H9 (cell line): ENCODE data around the gene MAML3. TPM values are rescaled to one million over a fixed set of nuclear protein-coding genes. Genes with fewer than 3 reads are reported as not detected.

ENCODE experiments used
- DNase-seq: peaks from one replicate; pipeline ENCODE4 v3.0.0-alpha.2; 2017
- H2AFZ ChIP-seq: one replicate; pipeline ENCODE4 v1.6.1; 2013; ENCODE audit warnings: mild to moderate bottlenecking, low read length, control low read depth, moderate library complexity
- H2AK5ac ChIP-seq: 2 replicates; pipeline ENCODE4 v1.6.1; 2013; ENCODE audit warnings: low read length, control low read depth, mixed read lengths; ENCODE audit not compliant: insufficient read length
- H2BK120ac ChIP-seq: one replicate; pipeline ENCODE4 v1.6.1; 2013; ENCODE audit warnings: low read depth, mild to moderate bottlenecking, low read length, control low read depth, inconsistent platforms; ENCODE audit not compliant: poor library complexity, severe bottlenecking
- H2BK12ac ChIP-seq: 2 replicates; pipeline ENCODE4 v1.6.1; 2013; ENCODE audit warnings: low read length, control low read depth, mixed read lengths, low read depth; ENCODE audit not compliant: insufficient read length
- H2BK15ac ChIP-seq: 2 replicates; pipeline ENCODE4 v1.6.1; 2013; ENCODE audit warnings: low read depth, low read length, control low read depth
- H2BK20ac ChIP-seq: one replicate; pipeline ENCODE4 v1.6.1; 2013; ENCODE audit warnings: low read depth, mild to moderate bottlenecking, low read length, control low read depth, inconsistent platforms; ENCODE audit not compliant: poor library complexity, severe bottlenecking
- H2BK5ac ChIP-seq: 2 replicates; pipeline ENCODE4 v1.6.1; 2013; ENCODE audit warnings: low read length, control low read depth, mixed read lengths; ENCODE audit not compliant: insufficient read length
- H3K14ac ChIP-seq: 2 replicates; pipeline ENCODE4 v1.6.1; 2013; ENCODE audit warnings: low read length, control low read depth; ENCODE audit not compliant: insufficient read depth
- H3K18ac ChIP-seq: 2 replicates; pipeline ENCODE4 v1.6.1; 2013; ENCODE audit warnings: low read depth, mild to moderate bottlenecking, mixed read lengths, low read length, control low read depth; ENCODE audit not compliant: insufficient read length
- H3K23ac ChIP-seq: 2 replicates; pipeline ENCODE4 v1.6.1; 2013; ENCODE audit warnings: low read length, control low read depth, mixed read lengths, low read depth; ENCODE audit not compliant: insufficient read length
- H3K23me2 ChIP-seq: 2 replicates; pipeline ENCODE4 v1.6.1; 2013; ENCODE audit warnings: low read depth, mild to moderate bottlenecking, mixed read lengths, low read length, control low read depth; ENCODE audit not compliant: insufficient read length, poor library complexity, severe bottlenecking
- H3K27ac ChIP-seq: 2 replicates; pipeline ENCODE4 v1.5.1; 2013; ENCODE audit warnings: low read length, control low read depth, mixed read lengths, low read depth; ENCODE audit not compliant: insufficient read length
- H3K27me3 ChIP-seq: 2 replicates; pipeline ENCODE4 v1.6.1; 2013; ENCODE audit warnings: low read length, control low read depth, inconsistent platforms; ENCODE audit not compliant: insufficient read depth
- H3K4ac ChIP-seq: 2 replicates; pipeline ENCODE4 v1.6.1; 2013; ENCODE audit warnings: low read depth, mild to moderate bottlenecking, control low read depth, inconsistent platforms, low read length, moderate library complexity
- H3K4me1 ChIP-seq: 2 replicates; pipeline ENCODE4 v1.6.1; 2013; ENCODE audit warnings: low read length, control low read depth, inconsistent platforms; ENCODE audit not compliant: insufficient read depth
- H3K4me2 ChIP-seq: 2 replicates; pipeline ENCODE4 v1.6.1; 2013; ENCODE audit warnings: low read length, control low read depth, mixed read lengths; ENCODE audit not compliant: insufficient read length, insufficient read depth
- H3K56ac ChIP-seq: 2 replicates; pipeline ENCODE4 v1.6.1; 2013; ENCODE audit warnings: low read depth, mild to moderate bottlenecking, mixed read lengths, low read length, control low read depth; ENCODE audit not compliant: insufficient read length
- H3K79me1 ChIP-seq: 2 replicates; pipeline ENCODE4 v1.6.1; 2013; ENCODE audit warnings: low read depth, mild to moderate bottlenecking, moderate library complexity, low read length, control low read depth, inconsistent platforms; ENCODE audit not compliant: insufficient read depth, poor library complexity, severe bottlenecking
- H3K79me2 ChIP-seq: 2 replicates; pipeline ENCODE4 v1.6.1; 2013; ENCODE audit warnings: low read length, control low read depth, inconsistent platforms; ENCODE audit not compliant: insufficient read depth
- H3K9ac ChIP-seq: 2 replicates; pipeline ENCODE4 v1.6.1; 2013; ENCODE audit warnings: low read length, control low read depth, mixed read lengths; ENCODE audit not compliant: insufficient read length; ENCODE audit errors: extremely low read depth
- H3K9me3 ChIP-seq: one replicate; pipeline ENCODE4 v1.6.1; 2013; ENCODE audit warnings: low read depth, low read length, inconsistent platforms; ENCODE audit not compliant: control insufficient read depth
- H3T11ph ChIP-seq: one replicate; pipeline ENCODE4 v1.6.1; 2013; ENCODE audit warnings: mild to moderate bottlenecking, low read length, control low read depth, inconsistent platforms
- H4K20me1 ChIP-seq: one replicate; pipeline ENCODE4 v1.6.1; 2013; ENCODE audit not compliant: control insufficient read depth, insufficient read length, insufficient read depth
- H4K5ac ChIP-seq: 2 replicates; pipeline ENCODE4 v1.6.1; 2013; ENCODE audit warnings: low read depth, mild to moderate bottlenecking, mixed read lengths, low read length, control low read depth; ENCODE audit not compliant: insufficient read length
- H4K8ac ChIP-seq: replicated peaks from 2 replicates; pipeline ENCODE4 v1.6.1; 2013; ENCODE audit warnings: low read length, control low read depth, mixed read lengths, low read depth; ENCODE audit not compliant: insufficient read length
- H4K91ac ChIP-seq: 2 replicates; pipeline ENCODE4 v1.6.1; 2013; ENCODE audit warnings: low read depth, mild to moderate bottlenecking, moderate library complexity, mixed read lengths, low read length, control low read depth; ENCODE audit not compliant: insufficient read length
- H3K27ac Mint-ChIP-seq, 3 experiments: 2 replicates in 2 of 3; 3 replicates in 1 of 3; pipeline ENCODE4 v1.8.0; 2020 to 2021; ENCODE audit warnings: mixed read lengths in 3 of 3, mild to moderate bottlenecking in 1 of 3, moderate library complexity in 1 of 3
- H3K27me3 Mint-ChIP-seq: 2 replicates; pipeline ENCODE4 v1.8.0; 2021; ENCODE audit warnings: low read depth, mild to moderate bottlenecking, moderate library complexity, mixed read lengths
- H3K36me3 Mint-ChIP-seq, 3 experiments: 2 replicates in 2 of 3; 3 replicates in 1 of 3; pipeline ENCODE4 v1.8.0; 2020 to 2021; ENCODE audit warnings: low read depth in 3 of 3, mixed read lengths in 3 of 3; ENCODE audit not compliant: insufficient read depth in 1 of 3
- H3K4me1 Mint-ChIP-seq, 2 experiments: 2 replicates each; pipeline ENCODE4 v1.8.0; 2020; ENCODE audit warnings: mixed read lengths in 2 of 2
- H3K4me3 Mint-ChIP-seq, 2 experiments: 2 replicates in 1 of 2; 3 replicates in 1 of 2; pipeline ENCODE4 v1.8.0; 2020 to 2021; ENCODE audit warnings: mild to moderate bottlenecking in 2 of 2, mixed read lengths in 2 of 2, moderate library complexity in 1 of 2
- H3K9me3 Mint-ChIP-seq, 2 experiments: 2 replicates in 1 of 2; 3 replicates in 1 of 2; pipeline ENCODE4 v1.8.0; 2020; ENCODE audit warnings: mild to moderate bottlenecking in 2 of 2, mixed read lengths in 2 of 2, moderate library complexity in 1 of 2
- CTCF ChIP-seq: fragments of 200-600 bp; sonication (generic); conservative IDR thresholded peaks from 3 replicates; pipeline ENCODE4 v1.8.0; 2021; ENCODE audit warnings: antibody characterized with exemption, mild to moderate bottlenecking
- WGBS: extraction: QIAGEN DNeasy Blood & Tissue Kit; methylation state at CpG from one replicate; pipeline ENCODE4 v1.1.7; 2013; ENCODE audit warnings: missing lambda C conversion rate, low lambda C conversion rate, mixed read lengths; ENCODE audit not compliant: insufficient read length; ENCODE audit errors: extremely low coverage; 5-methylcytosine and 5-hydroxymethylcytosine counted together
- total RNA-seq: library from RNA; stranded (reverse); gene quantifications from 2 replicates; pipeline ENCODE4 v1.2.1, GENCODE V29; 2021

The MAML3 gene
- total RNA-seq, 1 experiment from 2014 or later, result 3.9 TPM

DNA sequence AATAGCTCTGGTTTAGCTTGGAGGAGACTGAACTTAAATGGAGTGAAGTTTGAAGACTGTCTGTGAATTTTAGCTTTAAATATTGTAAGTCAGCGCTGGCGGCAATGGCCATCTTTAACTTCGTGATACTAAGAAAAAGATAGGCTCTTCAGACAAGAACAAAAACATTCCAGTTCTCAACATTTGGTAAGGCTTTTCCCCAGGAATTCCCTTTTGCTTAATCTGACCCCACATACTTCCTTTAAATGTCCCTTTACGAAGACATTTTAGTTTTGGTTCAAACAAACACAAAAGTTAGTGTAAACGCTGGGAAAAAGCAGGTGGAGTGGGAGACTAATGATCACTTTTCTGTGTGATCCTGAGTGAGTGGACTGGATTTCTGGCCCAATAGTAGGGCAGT, 106.2 kb downstream of the MAML3 start:
- no peak overlapping the region for H4K5ac ChIP-seq
- H3K23me2 ChIP-seq, result no peaks in the 10 kb centered on the region
- H3K4me3 Mint-ChIP-seq, result peak overlapping the region in 1 of 2 experiments; percentile 38; a peak in 1 of 5 replicates
- H4K8ac ChIP-seq, result no peak overlapping the region
- no peak overlapping the region for H2AK5ac ChIP-seq
- H3K23ac ChIP-seq, result no peak overlapping the region
- H3K27ac ChIP-seq, result no peak overlapping the region
- TF ChIP-seq CTCF, result no peak
- no peak overlapping the region for H3K18ac ChIP-seq
- peak overlapping the region; percentile 11 for H2BK12ac ChIP-seq
- WGBS, result no CpG with 5 or more reads among the region's 5 CpGs
- H3K36me3 Mint-ChIP-seq, result no peaks in the 10 kb centered on the region
- no peak overlapping the region for H3T11ph ChIP-seq
- no peaks in the 10 kb centered on the region for H4K20me1 ChIP-seq
- H3K4me1 Mint-ChIP-seq, result peaks cover 50 to 52% of the 10 kb centered on the region in 2 experiments
- H3K14ac ChIP-seq, result no peak overlapping the region
- H2BK120ac ChIP-seq, result no peak overlapping the region
- no peaks in the 10 kb centered on the region for H3K9me3 Mint-ChIP-seq
- no peaks in the 10 kb centered on the region for H3K79me1 ChIP-seq
- H3K27me3 ChIP-seq, result no peaks in the 10 kb centered on the region
- H3K79me2 ChIP-seq, result no peaks in the 10 kb centered on the region
- H3K27me3 Mint-ChIP-seq, result peaks cover 4% of the 10 kb centered on the region
- no peak overlapping the region for H2BK20ac ChIP-seq
- H3K4me2 ChIP-seq, result peak overlapping the region; percentile 79
- H3K9me3 ChIP-seq, result no peaks in the 10 kb centered on the region
- H3K4ac ChIP-seq, result no peak overlapping the region
- H3K4me1 ChIP-seq, result peaks cover 11% of the 10 kb centered on the region; the same call in 1 of the 2 replicates
- H2BK5ac ChIP-seq, result no peak overlapping the region
- H3K27ac Mint-ChIP-seq, result no peak overlapping the region; a peak in 1 of 7 replicates
- H3K56ac ChIP-seq, result no peak overlapping the region
- H3K9ac ChIP-seq, result no peak overlapping the region
- H2BK15ac ChIP-seq, result no peak overlapping the region
- H2AFZ ChIP-seq, result no peak overlapping the region
- no peak overlapping the region for H4K91ac ChIP-seq
- DNase-seq, result no peak
